Erythroblast (primary cell): ENCODE measurements around the gene CNPY4.

ENCODE experiments used
- GATA1 ChIP-seq: IDR thresholded peaks from 2 replicates; pipeline ENCODE4 v1.6.1; 2011; ENCODE audit warnings: low read depth, mild to moderate bottlenecking, control low read depth, low read length, moderate library complexity
- POLR2A ChIP-seq: IDR thresholded peaks from 2 replicates; pipeline ENCODE4 v1.6.1; 2011; ENCODE audit warnings: mild to moderate bottlenecking, low read length

GRCh38 chr7:100147278-100147677 lies 27.8 kb downstream of the CNPY4 start:
- TF ChIP-seq POLR2A: no peak
- no peak for TF ChIP-seq GATA1
